Jurkat, Clone E6-1 (cell line): Measurements from ENCODE around the gene YAP1.
A peak's percentile ranks its signal among the peaks of the same experiment; 100 is the strongest.

Experiments used
- DNase-seq: peaks from one replicate; pipeline ENCODE4 v3.0.0-alpha.2; 2011; ENCODE audit warnings: low read depth, low spot score
- H3K4me3 ChIP-seq: 2 replicates; pipeline ENCODE4 v1.5.1; 2011; ENCODE audit warnings: mild to moderate bottlenecking, low read length, control low read depth, moderate library complexity

The YAP1 gene

GRCh38 chr11:102153082-102153481, 42.8 kb downstream of the YAP1 start:
- no peak overlapping the region for H3K4me3 ChIP-seq
- no peak for DNase-seq

DNA sequence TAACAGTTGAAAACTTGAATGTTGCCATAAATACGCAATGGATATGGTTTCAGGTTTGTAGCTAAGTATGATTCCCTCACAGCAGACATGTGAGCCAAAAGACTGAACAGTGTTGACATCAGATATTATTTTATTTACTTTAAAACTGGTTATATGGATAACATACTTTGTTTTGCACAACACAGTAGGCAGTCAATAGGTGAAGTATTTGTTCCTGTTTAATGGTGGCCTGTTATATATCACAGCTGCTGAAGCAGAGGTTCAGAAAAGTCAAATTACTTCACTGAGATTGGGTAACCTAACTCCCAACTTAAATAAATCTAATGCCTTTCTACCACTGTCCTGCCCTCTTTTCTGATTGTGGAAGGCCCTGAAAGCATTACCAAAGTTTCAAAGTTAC, 44.6 kb downstream of the YAP1 start:
- no peak for DNase-seq
- H3K4me3 ChIP-seq, result no peak overlapping the region

DNA sequence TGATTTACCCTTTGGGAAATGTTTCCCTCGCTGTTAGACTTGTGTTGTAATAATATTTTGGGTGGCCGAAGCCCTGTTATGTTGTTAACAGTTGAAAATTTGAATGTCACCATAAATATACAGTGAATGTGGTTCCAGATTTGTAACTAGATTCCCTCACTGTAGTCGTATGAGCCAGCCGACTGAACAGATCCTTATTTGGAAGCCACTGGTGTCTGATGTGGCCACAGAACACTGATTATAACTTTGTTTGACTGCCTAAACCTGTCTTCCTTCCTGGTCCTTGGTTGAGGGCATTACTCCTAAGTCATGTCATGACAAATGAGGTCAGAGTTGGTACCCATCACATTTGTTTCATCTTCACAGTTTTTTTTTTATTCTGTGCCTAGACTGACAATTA, 45.4 kb downstream of the YAP1 start:
- peak; percentile 4 for DNase-seq
- no peak overlapping the region for H3K4me3 ChIP-seq

GRCh38 chr11:102157219-102157618, 47.0 kb downstream of the YAP1 start:
- H3K4me3 ChIP-seq, result no peak overlapping the region
- no peak for DNase-seq

- H3K4me3 ChIP-seq, result no peak overlapping the region
- DNase-seq, result no peak
Observed at GRCh38 chr11:102158164-102158735, 48.0 kb downstream of the YAP1 start.

DNA sequence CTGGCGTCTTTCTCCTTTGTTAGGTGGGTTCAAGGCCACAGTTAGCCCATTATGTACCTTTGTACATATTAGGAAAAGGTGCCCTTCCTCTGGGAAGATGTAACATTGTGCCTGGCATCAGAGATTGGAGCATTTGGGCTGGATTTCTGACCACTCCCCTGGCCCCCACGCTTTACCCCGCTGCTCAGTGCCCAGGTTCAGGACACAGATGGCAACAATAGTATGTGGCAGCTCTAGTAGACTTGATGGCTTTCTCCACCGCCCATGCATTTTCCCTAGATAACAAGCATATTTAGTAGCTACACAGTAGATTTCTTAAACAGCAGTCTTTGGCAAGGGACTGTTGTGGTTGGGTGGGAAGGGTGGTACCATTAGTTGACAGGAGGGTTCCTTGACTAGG, 53.1 kb downstream of the YAP1 start:
- no peak for DNase-seq
- no peak overlapping the region for H3K4me3 ChIP-seq

DNA sequence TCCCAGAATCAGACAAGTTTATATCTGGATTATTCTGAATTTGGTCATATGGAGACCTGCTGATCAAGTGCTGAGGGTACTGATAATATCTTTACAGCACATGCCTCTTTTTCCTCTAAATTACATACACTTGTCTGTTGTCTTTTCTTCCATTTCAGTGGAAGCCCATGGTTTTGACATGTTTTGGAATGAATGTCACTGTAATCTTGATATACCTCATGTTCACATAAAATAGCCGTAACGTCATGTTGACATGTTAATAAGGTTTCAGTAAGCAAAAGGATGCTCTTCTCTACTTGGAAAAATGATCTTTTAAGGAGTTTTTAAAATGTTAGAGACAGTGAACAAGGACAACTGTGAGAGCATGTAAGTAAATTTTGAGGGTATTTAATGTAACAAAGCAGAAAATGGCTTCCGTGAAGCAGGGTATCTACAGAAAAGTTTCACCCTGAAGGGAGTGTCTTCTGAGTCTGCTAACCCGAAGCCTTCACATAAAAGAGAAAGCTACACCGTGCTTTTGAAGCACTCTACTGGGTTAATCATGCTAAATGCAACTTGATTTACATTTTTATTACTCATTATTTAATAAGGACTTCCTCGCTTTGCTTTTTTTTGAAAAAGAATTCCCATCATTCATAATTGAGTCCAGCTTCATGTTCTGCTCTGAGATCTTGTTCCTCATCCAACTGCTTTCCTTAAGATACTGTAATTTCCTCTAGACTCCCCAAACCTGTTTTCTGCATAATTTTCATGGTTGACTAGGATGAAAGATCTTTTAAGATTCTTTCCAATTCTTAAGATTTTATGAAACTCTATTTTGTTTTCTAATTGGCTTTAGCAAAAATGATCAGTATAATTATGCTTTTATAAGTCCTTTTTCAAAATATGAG, 56.2 kb downstream of the YAP1 start:
- no peak for DNase-seq
- no peak overlapping the region for H3K4me3 ChIP-seq

DNA sequence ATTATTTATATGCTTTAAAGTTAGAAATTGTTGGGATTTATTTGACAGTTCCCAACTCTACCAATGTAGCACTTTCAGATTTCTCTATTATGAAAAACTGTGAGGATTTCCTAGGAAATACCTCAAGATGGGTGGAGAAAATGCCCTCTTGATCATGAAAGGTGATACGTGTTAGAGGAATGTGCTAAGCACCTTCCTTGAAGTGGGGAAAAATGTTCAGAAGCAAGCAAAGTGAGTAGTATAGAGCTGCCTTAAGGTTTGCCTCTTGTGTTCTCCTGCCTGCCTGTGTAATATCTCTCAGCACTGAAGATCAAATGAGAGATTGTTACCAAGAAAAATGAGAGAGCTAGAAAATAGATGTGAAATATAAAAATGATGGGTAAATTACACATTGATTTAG, 58.2 kb downstream of the YAP1 start:
- H3K4me3 ChIP-seq, result no peak overlapping the region
- DNase-seq, result no peak

- DNase-seq, result no peak
- H3K4me3 ChIP-seq, result no peak overlapping the region
Observed at GRCh38 chr11:102171101-102171500, 60.9 kb downstream of the YAP1 start.

DNA sequence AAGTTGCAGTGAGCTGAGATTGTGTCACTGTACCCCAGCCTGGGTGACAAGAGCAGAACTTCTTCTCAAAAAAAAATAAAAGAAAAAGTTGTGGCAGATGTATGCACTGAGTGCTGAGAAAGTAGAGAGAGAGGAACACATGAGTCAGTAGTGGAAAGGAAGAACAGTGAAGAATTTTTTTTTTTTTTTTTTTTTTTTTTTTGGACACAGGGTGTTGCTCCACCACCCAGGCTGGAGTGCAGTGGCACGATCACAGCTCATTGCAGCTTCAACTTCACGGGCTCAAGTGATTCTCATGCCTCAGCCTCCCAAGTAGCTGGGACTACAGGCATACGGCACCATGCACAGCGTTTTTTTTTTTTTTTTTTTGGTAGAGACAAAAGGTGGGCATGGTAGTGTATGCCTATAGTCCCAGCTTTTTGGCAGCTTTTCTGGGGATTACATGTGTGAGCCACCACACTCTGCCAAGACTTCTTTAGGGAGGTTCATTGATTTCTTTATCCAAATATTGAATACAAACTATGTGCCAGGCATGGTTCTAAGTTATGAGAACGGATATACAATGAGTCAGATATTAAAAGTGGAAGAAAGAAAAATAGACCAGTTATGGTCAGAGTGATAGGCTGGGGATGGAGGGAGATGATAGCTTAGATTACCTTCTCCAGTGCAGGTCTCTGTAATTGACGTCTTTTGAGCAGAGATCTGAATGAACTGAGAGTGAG, 62.0 kb downstream of the YAP1 start:
- no peak for DNase-seq
- no peak overlapping the region for H3K4me3 ChIP-seq

DNA sequence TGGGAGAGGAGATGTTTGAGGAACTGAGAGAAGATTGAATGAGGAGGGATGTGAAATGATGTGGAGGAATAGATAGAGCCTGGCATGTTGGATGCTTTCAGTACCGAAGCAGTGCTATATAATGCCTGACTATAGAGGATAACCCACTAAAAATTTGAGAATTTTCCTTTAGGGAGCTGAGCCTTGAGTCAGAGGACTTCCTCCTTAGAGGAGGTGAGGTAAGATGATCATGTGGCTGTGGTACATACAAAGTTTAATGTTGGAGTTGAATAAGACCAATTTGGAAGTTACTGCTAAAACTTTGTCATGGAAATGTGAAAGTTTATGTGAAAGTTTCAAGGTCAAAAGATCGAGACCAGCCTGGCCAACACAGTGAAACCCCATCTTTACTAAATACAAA, 66.9 kb downstream of the YAP1 start:
- DNase-seq, result no peak
- no peak overlapping the region for H3K4me3 ChIP-seq

- H3K4me3 ChIP-seq, result no peak overlapping the region
- DNase-seq, result no peak
Observed at GRCh38 chr11:102177974-102178631, 67.9 kb downstream of the YAP1 start.

DNA sequence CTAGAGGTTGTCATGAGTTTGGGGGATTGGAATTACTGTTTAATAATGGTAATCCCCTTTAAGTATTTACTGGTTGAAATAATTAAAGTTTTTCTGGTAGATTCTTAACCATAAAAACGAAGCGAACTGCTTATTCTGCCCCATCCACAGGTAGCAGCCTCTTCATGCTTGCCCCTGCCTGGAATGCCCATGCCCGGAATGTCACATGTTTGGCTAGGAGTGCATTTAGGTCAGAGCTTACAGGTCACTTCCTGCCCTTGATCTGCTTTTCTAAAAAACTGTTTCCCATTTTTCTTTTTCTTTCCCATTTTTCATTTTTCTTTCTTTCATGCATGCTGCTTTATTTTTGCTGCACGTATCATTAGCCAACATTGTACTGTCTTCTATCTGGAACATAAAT, 69.1 kb downstream of the YAP1 start:
- H3K4me3 ChIP-seq, result no peak overlapping the region
- no peak for DNase-seq

DNA sequence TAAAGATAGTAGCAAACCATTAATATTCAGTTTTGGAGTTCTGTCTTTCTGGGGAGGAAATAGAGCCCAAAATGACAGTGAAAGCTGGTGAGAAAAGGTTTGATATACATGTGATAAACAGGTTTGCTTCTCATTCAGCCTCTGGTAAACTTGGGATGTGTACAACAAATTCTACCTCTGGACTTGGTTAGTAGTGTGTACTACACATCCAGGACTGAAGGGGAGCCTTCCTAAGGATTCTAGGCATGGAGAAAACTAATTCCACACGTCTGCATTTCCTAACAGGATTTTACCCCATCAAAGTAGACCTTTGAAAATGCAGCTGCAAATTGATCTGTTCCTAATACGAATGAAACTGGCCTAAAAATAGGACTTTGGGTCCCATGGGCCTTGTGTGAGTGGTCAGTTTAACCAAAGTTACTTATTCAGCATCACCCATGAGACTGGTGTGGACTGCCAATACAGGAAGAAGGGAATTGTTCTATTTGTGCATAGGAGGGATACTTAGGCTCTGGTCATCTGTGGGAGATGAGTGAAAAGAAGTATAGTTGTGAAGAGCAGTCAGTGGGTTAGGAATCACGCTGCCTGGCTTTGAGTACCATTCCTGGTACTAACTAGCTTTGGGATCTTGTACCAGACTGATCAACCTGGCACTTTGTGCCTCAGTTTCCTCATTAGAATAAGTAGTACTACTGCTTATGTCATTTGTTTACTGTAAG, 74.2 kb downstream of the YAP1 start:
- H3K4me3 ChIP-seq, result no peak overlapping the region
- DNase-seq, result no peak

DNA sequence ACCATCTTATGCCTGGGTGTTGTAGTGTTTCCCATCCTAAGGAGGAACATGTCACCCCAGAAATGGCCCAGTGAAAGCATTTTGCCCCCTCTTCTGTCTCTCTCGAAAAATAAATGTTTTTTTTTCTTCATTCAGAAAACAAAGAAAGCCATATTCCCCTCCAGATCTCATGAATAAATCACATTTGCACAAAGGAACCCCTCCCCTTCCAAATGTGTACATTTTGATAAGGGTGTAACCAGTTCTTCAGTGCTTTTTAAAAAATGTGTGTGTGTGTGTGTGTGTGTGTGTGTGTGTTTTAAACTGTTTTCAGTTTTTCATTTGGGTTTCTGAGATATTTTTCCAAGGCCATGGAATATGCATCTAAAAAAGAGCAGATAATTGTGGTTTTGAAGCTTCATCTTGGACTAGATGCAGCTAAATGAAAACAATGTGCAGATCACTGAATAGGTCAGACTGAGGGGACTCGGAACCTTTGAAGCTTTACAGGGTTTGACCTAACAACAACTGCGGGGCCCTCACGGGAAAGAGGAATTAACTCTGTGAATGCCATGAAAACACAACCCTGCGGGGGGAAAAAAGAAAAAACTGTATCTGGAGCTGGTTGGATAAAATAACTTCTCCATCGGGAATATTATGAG, 76.4 kb downstream of the YAP1 start:
- no peak overlapping the region for H3K4me3 ChIP-seq
- no peak for DNase-seq

GRCh38 chr11:102187416-102188151, 77.3 kb downstream of the YAP1 start:
- DNase-seq, result no peak
- H3K4me3 ChIP-seq, result no peak overlapping the region

- no peak for DNase-seq
- no peak overlapping the region for H3K4me3 ChIP-seq
Observed at GRCh38 chr11:102188488-102188887, 78.2 kb downstream of the YAP1 start.

DNA sequence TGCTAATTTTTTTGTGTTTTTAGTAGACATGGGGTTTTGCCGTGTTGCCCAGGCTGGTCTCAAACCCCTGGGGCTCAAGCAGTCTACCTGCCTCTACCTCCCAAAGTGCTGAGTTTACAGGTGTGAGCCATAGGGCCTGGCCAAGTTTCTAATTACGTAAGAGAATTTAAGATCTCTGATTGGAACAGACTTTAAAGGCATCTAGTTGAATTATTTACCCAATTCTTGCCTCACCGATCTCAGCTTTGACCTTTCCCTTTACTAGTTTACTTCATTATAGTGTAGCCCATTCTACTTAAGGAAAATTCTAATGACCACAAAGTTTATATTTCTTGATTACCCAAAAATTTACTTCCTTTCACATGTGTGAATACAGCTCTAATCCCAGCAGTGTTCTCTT, 81.6 kb downstream of the YAP1 start:
- no peak overlapping the region for H3K4me3 ChIP-seq
- DNase-seq, result no peak
